GM13976 (cell line): ENCODE measurements around the gene KRT75.

ENCODE experiments used
- DNase-seq: peaks from one replicate; pipeline ENCODE4 v3.0.0; 2012; ENCODE audit warnings: low spot score
- CTCF ChIP-seq: IDR thresholded peaks from 2 replicates; pipeline ENCODE4 v1.5.1; 2012; ENCODE audit warnings: borderline replicate concordance, mild to moderate bottlenecking; ENCODE audit not compliant: insufficient read depth; ENCODE audit errors: extremely low read depth, missing control alignments, control extremely low read depth
- in situ Hi-C: fragments of 300-500 bp; cut with MboI; formaldehyde crosslinking; loops from one replicate; pipeline ENCODE4 v1.12.0; 2022; ENCODE audit warnings: low sequenced_read_pairs, mixed read lengths, inconsistent platforms; ENCODE audit not compliant: unreplicated experiment

KRT75 gene

GRCh38 chr12:52419656-52420055 lies 14.5 kb downstream of the KRT75 start:
- TF ChIP-seq CTCF: no peak

DNA sequence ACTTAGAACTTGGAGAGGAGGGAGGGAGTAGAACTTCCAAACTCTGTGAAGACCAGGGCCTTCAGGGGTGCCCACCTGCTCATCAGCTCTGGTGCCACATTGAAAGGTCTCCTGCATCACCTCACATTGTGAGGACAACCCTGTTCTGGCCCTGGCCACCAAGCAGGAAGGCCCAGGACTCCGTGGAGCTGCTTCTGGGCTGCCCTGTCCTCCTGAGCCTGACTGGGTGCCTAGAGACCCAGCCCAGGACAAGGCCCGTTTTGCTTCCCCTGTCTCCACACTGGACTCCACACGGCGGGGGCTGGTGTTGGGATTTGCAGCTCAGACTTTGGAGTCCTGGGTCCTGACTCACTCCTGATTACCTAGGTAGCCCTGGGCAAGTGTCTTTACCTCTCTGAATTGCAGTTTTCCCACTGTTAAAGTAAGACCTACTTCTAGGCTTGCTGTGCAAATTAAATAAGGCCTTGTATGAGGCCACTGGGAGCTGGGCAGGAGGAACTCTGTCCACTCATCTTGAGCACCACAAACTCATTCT lies 15.5 kb downstream of the KRT75 start:
- DNase-seq: no peak
- in situ Hi-C loops: no loop called here

More at GRCh38 chr12:52419656-52420055, 14.5 kb downstream of the KRT75 start:
- no peak for DNase-seq
- in situ Hi-C loops: no loop called here

GRCh38 chr12:52417740-52418139 lies 16.4 kb downstream of the KRT75 start:
- DNase-seq: no peak
- in situ Hi-C loops: no loop called here
- no peak for TF ChIP-seq CTCF

More for the DNA sequence above, 15.5 kb downstream of the KRT75 start:
- no peak for TF ChIP-seq CTCF

DNA sequence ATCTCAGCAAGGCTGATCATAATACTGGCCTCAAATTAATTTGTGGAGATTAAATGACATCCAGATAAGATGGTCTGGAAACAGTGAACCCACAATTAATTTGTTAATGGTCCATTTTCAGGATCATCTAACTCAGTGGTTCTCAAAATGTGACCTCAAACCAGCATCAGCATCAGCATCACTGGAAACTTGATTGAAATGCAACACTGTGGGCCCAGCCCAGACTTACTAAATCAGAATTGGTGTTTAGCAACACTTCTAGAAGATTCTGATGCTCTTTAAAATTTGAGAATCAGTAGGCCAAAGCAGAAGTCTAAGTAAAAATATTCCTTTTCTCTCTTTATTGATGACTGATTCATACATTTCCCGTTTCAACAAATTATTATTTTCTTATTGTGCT lies 17.4 kb downstream of the KRT75 start:
- in situ Hi-C loops: no loop called here
- no peak for DNase-seq
- no peak for TF ChIP-seq CTCF

DNA sequence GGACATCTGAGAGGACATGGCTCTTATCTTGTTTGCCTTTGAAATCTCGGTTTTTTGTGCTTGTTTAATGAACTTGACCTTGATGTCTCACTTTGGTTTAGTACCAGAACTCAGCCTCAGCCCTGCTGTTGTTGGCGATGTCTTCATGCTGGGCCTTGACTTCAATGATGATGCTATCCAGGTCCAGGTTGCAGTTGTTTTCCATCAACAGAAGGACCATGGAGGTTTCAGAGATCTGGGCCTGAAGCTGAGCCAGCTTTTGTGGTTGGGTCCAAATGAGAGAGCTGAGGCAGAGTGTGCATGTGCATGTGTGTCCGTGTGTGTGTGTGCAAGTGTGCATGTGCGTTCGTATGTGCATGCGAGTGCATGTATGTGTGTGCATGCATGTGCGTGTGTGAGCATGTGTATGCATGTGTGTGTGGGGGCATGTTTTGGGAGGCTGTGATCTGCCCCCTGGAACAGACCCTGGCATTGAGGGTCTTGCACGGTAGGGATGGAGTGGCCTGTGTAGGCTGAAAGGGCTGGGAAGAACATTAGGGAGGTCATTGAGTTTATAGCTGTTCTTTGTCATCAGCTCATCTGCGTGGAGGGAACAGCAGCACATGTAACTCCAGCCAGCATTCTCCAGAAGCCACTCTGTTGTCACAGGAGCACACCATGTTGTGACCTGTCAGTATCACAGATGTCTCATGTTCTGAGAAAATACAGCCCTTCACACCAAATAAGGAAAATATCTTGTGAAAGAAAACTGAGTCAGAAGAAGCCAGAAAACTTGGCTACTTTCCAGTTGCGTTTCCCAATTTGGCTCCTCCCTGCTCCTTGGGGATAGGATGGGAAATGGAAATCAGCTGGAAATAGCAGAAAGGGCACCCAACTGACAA lies 18.1 kb downstream of the KRT75 start:
- TF ChIP-seq CTCF: no peak
- in situ Hi-C loops: no loop called here
- no peak for DNase-seq

- in situ Hi-C loops: no loop called here
- TF ChIP-seq CTCF: no peak
- no peak for DNase-seq
These were observed 19.2 kb downstream of the KRT75 start for GRCh38 chr12:52414936-52415335.
